GM21619 (cell line): ENCODE results near the gene COL8A2.

Experiments used
- ATAC-seq: cut with Tn5 transposase; IDR thresholded peaks from one replicate; pipeline ENCODE4 v1.9.1; 2021; ENCODE audit not compliant: unreplicated experiment

COL8A2 gene

GRCh38 chr1:36157973-36158826 lies 33.2 kb upstream of the COL8A2 start:
- ATAC-seq = no peak

- no peak for ATAC-seq
Observed at GRCh38 chr1:36157115-36157903, 32.3 kb upstream of the COL8A2 start.

GRCh38 chr1:36156329-36157114 lies 31.5 kb upstream of the COL8A2 start:
- peak; percentile 31 for ATAC-seq

- ATAC-seq = peak; percentile 44
Observed at GRCh38 chr1:36155408-36156328, 30.6 kb upstream of the COL8A2 start, which contains the start of gene MAP7D1. TSS of gene MAP7D1 (plus strand) at chr1:36156160. CDS start at chr1:36156418, 258 bp downstream.

GRCh38 chr1:36154765-36155407 lies 29.9 kb upstream of the COL8A2 start:
- ATAC-seq = no peak

- ATAC-seq = no peak
Observed at GRCh38 chr1:36154335-36154734, 29.3 kb upstream of the COL8A2 start.

GRCh38 chr1:36153476-36153875 lies 28.5 kb upstream of the COL8A2 start:
- ATAC-seq = no peak

GRCh38 chr1:36151845-36152203 lies 26.8 kb upstream of the COL8A2 start:
- no peak for ATAC-seq

- no peak for ATAC-seq
Observed at GRCh38 chr1:36151134-36151844, 26.3 kb upstream of the COL8A2 start.

GRCh38 chr1:36150296-36151133 lies 25.5 kb upstream of the COL8A2 start:
- peak; percentile 47 for ATAC-seq

GRCh38 chr1:36149973-36150295 lies 24.9 kb upstream of the COL8A2 start:
- ATAC-seq = no peak

GRCh38 chr1:36149237-36149972 lies 24.4 kb upstream of the COL8A2 start, which contains the start of gene TRAPPC3:
TSS of gene TRAPPC3 (minus strand) at chr1:36149486. CDS start at chr1:36149378, 108 bp downstream.
- ATAC-seq = peak; percentile 84

GRCh38 chr1:36148821-36149236 lies 23.8 kb upstream of the COL8A2 start:
- ATAC-seq = no peak

GRCh38 chr1:36144413-36144812 lies 19.4 kb upstream of the COL8A2 start:
- no peak for ATAC-seq

- ATAC-seq = peak; percentile 52
Observed at GRCh38 chr1:36143424-36143823, 18.4 kb upstream of the COL8A2 start.

GRCh38 chr1:36142121-36142520 lies 17.1 kb upstream of the COL8A2 start:
- no peak for ATAC-seq

- no peak for ATAC-seq
Observed at GRCh38 chr1:36139521-36139920, 14.5 kb upstream of the COL8A2 start.
